Neuronal stem cell (in vitro differentiated cells): ENCODE results near the gene ICOS.
A peak's percentile ranks its signal among the peaks of the same experiment; 100 is the strongest.

Experiments used
- DNase-seq: peaks from one replicate; pipeline ENCODE4 v3.0.0-alpha.2; 2013; ENCODE audit warnings: low spot score
- H2AFZ ChIP-seq: one replicate; pipeline ENCODE4 v1.6.1; 2013; ENCODE audit warnings: mild to moderate bottlenecking, low read length, inconsistent platforms
- H2AK5ac ChIP-seq: 2 replicates; pipeline ENCODE4 v1.6.1; 2013; ENCODE audit warnings: low read depth, mild to moderate bottlenecking, inconsistent platforms, low read length, moderate library complexity, mixed read lengths
- H2BK120ac ChIP-seq: 2 replicates; pipeline ENCODE4 v1.6.1; 2013; ENCODE audit warnings: low read depth, mild to moderate bottlenecking, inconsistent platforms, low read length, moderate library complexity, mixed read lengths
- H2BK12ac ChIP-seq: one replicate; pipeline ENCODE4 v1.6.1; 2013; ENCODE audit warnings: low read length, inconsistent platforms
- H2BK15ac ChIP-seq: 2 replicates; pipeline ENCODE4 v1.6.1; 2013; ENCODE audit warnings: mild to moderate bottlenecking, low read length, inconsistent platforms, mixed read lengths
- H2BK5ac ChIP-seq: one replicate; pipeline ENCODE4 v1.6.1; 2013; ENCODE audit warnings: inconsistent platforms, mild to moderate bottlenecking, low read length, moderate library complexity
- H3K14ac ChIP-seq: one replicate; pipeline ENCODE4 v1.6.1; 2013; ENCODE audit warnings: low read length, inconsistent platforms
- H3K18ac ChIP-seq: 2 replicates; pipeline ENCODE4 v1.6.1; 2013; ENCODE audit warnings: low read length, inconsistent platforms
- H3K23ac ChIP-seq: 2 replicates; pipeline ENCODE4 v1.6.1; 2013; ENCODE audit warnings: low read depth, mild to moderate bottlenecking, mixed read lengths, low read length, inconsistent platforms; ENCODE audit not compliant: poor library complexity
- H3K27ac ChIP-seq: replicated peaks from 3 replicates; pipeline ENCODE4 v1.5.1; 2013; ENCODE audit warnings: low read length, inconsistent platforms
- H3K27me3 ChIP-seq, 3 experiments: 2 replicates each; pipeline ENCODE4 v1.6.1; 2013; ENCODE audit warnings: low read length in 3 of 3, mild to moderate bottlenecking in 2 of 3, inconsistent platforms in 1 of 3, low read depth in 1 of 3, mixed read lengths in 1 of 3, moderate library complexity in 1 of 3; ENCODE audit not compliant: control insufficient read depth in 3 of 3, insufficient read depth in 3 of 3
- H3K36me3 ChIP-seq, 2 donors: replicated peaks in 1 of 2; 2 replicates each; pipeline ENCODE4 v1.6.1; 2013; ENCODE audit warnings: low read length in 2 of 2; ENCODE audit not compliant: control insufficient read depth in 2 of 2, insufficient read depth in 2 of 2
- H3K4ac ChIP-seq: 2 replicates; pipeline ENCODE4 v1.6.1; 2013; ENCODE audit warnings: inconsistent platforms, mild to moderate bottlenecking, low read length, moderate library complexity
- H3K4me1 ChIP-seq, 2 donors: 1 replicate in 1 of 2; 2 replicates in 1 of 2; pipeline ENCODE4 v1.6.1; 2013; ENCODE audit warnings: low read length in 2 of 2, low read depth in 1 of 2; ENCODE audit not compliant: control insufficient read depth in 2 of 2, insufficient read depth in 1 of 2
- H3K4me2 ChIP-seq: one replicate; pipeline ENCODE4 v1.6.1; 2013; ENCODE audit warnings: mild to moderate bottlenecking, low read length, inconsistent platforms; ENCODE audit not compliant: insufficient read depth, poor library complexity, severe bottlenecking
- H3K4me3 ChIP-seq, 2 donors: 2 replicates each; pipeline ENCODE4 v1.5.1; 2013; ENCODE audit warnings: low read length in 2 of 2, mild to moderate bottlenecking in 2 of 2, inconsistent platforms in 1 of 2, moderate library complexity in 1 of 2
- H3K79me1 ChIP-seq: one replicate; pipeline ENCODE4 v1.6.1; 2013; ENCODE audit warnings: low read depth, mild to moderate bottlenecking, inconsistent platforms, low read length, moderate library complexity
- H3K9ac ChIP-seq: one replicate; pipeline ENCODE4 v1.6.1; 2013; ENCODE audit warnings: mild to moderate bottlenecking, low read depth, low read length, inconsistent platforms; ENCODE audit not compliant: poor library complexity
- H3K9me3 ChIP-seq, 2 donors: replicated peaks in 1 of 2; 2 replicates each; pipeline versions ENCODE3 to v1.6.1; 2013; ENCODE audit warnings: low read length in 2 of 2, mild to moderate bottlenecking in 2 of 2, inconsistent platforms in 1 of 2, low read depth in 1 of 2, mixed read lengths in 1 of 2, moderate library complexity in 1 of 2; ENCODE audit not compliant: control insufficient read depth in 2 of 2, insufficient read depth in 1 of 2
- H4K8ac ChIP-seq: one replicate; pipeline ENCODE4 v1.6.1; 2013; ENCODE audit warnings: low read depth, mild to moderate bottlenecking, inconsistent platforms, low read length, moderate library complexity
- H4K91ac ChIP-seq: one replicate; pipeline ENCODE4 v1.6.1; 2013; ENCODE audit warnings: low read length, low read depth, mild to moderate bottlenecking, inconsistent platforms; ENCODE audit not compliant: poor library complexity
- WGBS, 2 donors: extraction: QIAGEN DNeasy Blood & Tissue Kit; methylation state at CpG; one replicate each; pipeline ENCODE4 v1.1.7; 2013; ENCODE audit warnings: missing lambda C conversion rate in 2 of 2, mixed read lengths in 1 of 2; ENCODE audit not compliant: insufficient read length in 2 of 2, insufficient replicate concordance in 1 of 2; ENCODE audit errors: extremely low coverage in 2 of 2; 5-methylcytosine and 5-hydroxymethylcytosine counted together

The ICOS gene

DNA sequence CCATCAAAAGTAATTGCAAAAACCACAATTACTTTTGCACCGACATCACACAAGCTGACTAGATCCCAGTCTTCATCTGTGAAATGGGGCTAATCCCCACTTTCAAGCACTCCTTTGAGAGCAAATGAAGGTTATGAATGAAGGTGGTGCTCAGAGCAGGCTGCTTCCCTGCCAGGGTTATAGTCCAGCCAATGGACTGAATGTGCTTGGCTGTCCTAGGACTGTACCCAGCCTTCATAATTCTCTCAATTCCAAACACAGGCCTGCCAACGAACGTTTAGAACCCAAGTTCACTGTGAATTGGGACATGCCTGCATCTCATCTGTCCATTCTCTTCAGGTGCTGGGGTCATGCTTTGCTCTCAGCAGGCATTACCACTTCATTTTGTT lies 27.8 kb upstream of the ICOS start:
- no peak overlapping the region for H2BK15ac ChIP-seq
- DNase-seq: no peak
- H2AFZ ChIP-seq: peak overlapping the region; percentile 9
- H3K4me2 ChIP-seq: no peak overlapping the region
- no peak overlapping the region for H3K23ac ChIP-seq
- no peaks in the 10 kb centered on the region for H3K4me1 ChIP-seq
- H3K4ac ChIP-seq: no peak overlapping the region
- H2BK120ac ChIP-seq: no peak overlapping the region
- no peak overlapping the region for H3K4me3 ChIP-seq
- H3K9ac ChIP-seq: no peak overlapping the region
- H3K14ac ChIP-seq: no peak overlapping the region
- no peak overlapping the region for H4K91ac ChIP-seq
- no peaks in the 10 kb centered on the region for H3K79me1 ChIP-seq
- H3K27ac ChIP-seq: no peak overlapping the region
- WGBS, 2 donors: no CpG with 5 or more reads among the region's 3 CpGs
- H2AK5ac ChIP-seq: no peak overlapping the region
- H4K8ac ChIP-seq: no peak overlapping the region
- no peaks in the 10 kb centered on the region for H3K36me3 ChIP-seq
- H2BK12ac ChIP-seq: no peak overlapping the region
- no peak overlapping the region for H3K18ac ChIP-seq
- no peaks in the 10 kb centered on the region for H3K9me3 ChIP-seq
- no peaks in the 10 kb centered on the region for H3K27me3 ChIP-seq
- H2BK5ac ChIP-seq: no peak overlapping the region

DNA sequence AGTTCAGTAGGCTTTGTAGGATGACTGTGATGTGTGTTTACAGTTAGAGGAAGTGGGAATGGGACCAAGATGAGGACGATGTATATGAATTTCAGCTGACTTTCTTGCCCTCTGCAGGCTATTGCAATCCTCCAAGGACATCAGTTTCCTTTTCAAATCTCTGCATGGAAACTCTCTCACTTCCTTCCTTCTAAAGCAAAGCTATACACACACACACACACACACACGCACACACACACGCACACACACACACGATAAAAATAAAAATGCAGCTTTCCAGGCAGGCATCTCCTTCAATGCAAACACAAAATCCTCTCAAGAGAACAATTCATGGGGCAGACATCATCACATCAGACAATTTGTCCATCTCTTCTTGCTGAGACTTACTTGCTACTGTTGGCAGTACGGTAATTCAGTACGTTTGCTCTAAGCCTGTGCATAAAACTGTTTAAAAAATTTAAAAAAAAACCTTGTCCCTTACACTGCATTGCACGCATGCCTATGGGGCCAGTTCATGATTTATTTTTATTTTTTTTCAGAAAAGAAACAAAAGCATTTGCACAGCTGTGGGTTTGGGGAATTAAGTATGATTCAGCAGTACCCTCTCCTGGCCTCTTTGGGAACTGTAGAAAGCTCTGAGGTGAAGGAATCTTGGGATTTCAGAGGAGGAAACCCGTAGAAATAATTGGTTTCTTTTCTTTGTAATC lies 27.1 kb upstream of the ICOS start:
- H3K79me1 ChIP-seq: no peaks in the 10 kb centered on the region
- H4K91ac ChIP-seq: no peak overlapping the region
- no peak overlapping the region for H2BK15ac ChIP-seq
- DNase-seq: peak; percentile 32
- no peak overlapping the region for H3K27ac ChIP-seq
- no peaks in the 10 kb centered on the region for H3K9me3 ChIP-seq
- no peak overlapping the region for H3K4me2 ChIP-seq
- H2BK5ac ChIP-seq: no peak overlapping the region
- no peak overlapping the region for H3K23ac ChIP-seq
- H4K8ac ChIP-seq: no peak overlapping the region
- H3K36me3 ChIP-seq: no peaks in the 10 kb centered on the region
- H3K4me3 ChIP-seq: no peak overlapping the region
- H3K4me1 ChIP-seq: no peaks in the 10 kb centered on the region
- H2BK120ac ChIP-seq: no peak overlapping the region
- H2AFZ ChIP-seq: peak overlapping the region; percentile 35
- no peak overlapping the region for H3K18ac ChIP-seq
- H3K4ac ChIP-seq: no peak overlapping the region
- H3K27me3 ChIP-seq: no peaks in the 10 kb centered on the region
- H3K14ac ChIP-seq: no peak overlapping the region
- H2BK12ac ChIP-seq: no peak overlapping the region
- no peak overlapping the region for H3K9ac ChIP-seq
- H2AK5ac ChIP-seq: no peak overlapping the region
- WGBS, 2 donors: no CpG with 5 or more reads among the region's 8 CpGs

DNA sequence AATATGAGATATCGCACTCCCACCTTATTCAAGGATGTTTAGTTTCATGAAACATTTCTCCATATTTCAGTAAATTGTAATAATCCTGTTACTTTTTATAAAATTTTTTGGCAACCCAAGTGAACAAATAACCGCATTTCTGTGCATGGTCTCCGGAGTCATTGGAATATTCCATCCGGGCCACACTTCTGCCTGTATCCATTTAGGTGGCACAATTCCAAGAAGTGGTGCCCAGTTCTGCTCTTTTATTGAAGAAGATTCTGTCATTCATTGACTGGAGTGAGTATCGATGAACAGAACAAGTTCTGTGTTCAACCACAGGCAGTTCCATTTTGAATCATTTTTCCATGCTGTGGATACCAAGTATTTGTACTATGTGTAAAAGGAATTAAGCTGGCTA lies 26.6 kb upstream of the ICOS start:
- Histone ChIP-seq H2BK15ac (no peak overlapping the region), H3K27me3 (no peaks in the 10 kb centered on the region), H3K18ac (no peak overlapping the region), H3K23ac (no peak overlapping the region), H3K9ac (no peak overlapping the region), H2BK12ac (no peak overlapping the region), H2BK120ac (no peak overlapping the region), H3K4me1 (no peaks in the 10 kb centered on the region), H3K79me1 (no peaks in the 10 kb centered on the region), H2AK5ac (no peak overlapping the region), H3K4ac (no peak overlapping the region), H3K14ac (no peak overlapping the region), H2BK5ac (no peak overlapping the region), H2AFZ (peak overlapping the region; percentile 35), H3K4me2 (no peak overlapping the region), H4K91ac (no peak overlapping the region), H3K36me3 (no peaks in the 10 kb centered on the region), H3K27ac (no peak overlapping the region), H4K8ac (no peak overlapping the region), H3K4me3 (no peak overlapping the region), H3K9me3 (no peaks in the 10 kb centered on the region)
- DNase-seq: no peak
- WGBS, 2 donors: no CpG with 5 or more reads among the region's 5 CpGs

DNA sequence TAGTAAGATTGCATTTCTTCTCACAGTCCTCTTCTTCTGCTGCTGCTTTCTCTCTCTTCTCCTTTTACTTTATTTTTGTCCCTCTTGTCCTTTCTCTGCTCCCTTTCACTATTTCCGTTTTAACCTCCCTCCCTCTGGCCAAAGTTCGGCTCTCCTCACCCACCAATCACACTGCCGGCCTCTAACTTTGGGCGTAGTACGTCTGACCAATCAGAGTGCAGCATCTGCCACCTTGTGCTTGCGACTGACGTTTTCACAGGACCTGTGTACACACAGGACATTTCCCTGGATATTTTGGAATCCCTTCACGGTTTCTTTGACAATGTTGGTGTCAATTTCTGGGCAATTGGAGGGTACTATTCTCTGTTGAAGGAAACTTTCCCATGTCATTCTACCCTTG lies 22.6 kb upstream of the ICOS start:
- Histone ChIP-seq H2BK5ac (no peak overlapping the region), H3K4me1 (no peaks in the 10 kb centered on the region), H4K91ac (no peak overlapping the region), H3K79me1 (no peaks in the 10 kb centered on the region), H3K9ac (no peak overlapping the region), H3K18ac (no peak overlapping the region), H2BK120ac (no peak overlapping the region), H3K9me3 (no peaks in the 10 kb centered on the region), H3K4me2 (no peak overlapping the region), H3K27ac (no peak overlapping the region), H3K4ac (no peak overlapping the region), H3K4me3 (no peak overlapping the region), H3K27me3 (peaks cover 0 to 5% (median 0%) of the 10 kb centered on the region in 3 experiments), H3K23ac (no peak overlapping the region), H3K14ac (no peak overlapping the region), H4K8ac (no peak overlapping the region), H3K36me3 (no peaks in the 10 kb centered on the region), H2BK12ac (no peak overlapping the region), H2BK15ac (no peak overlapping the region), H2AK5ac (no peak overlapping the region), H2AFZ (no peak overlapping the region)
- DNase-seq: no peak
- no CpG with 5 or more reads among the region's 8 CpGs for WGBS, 2 donors
